SK-N-SH (cell line): Measurements from ENCODE around the gene PLA2G6. TPM values are rescaled to one million over a fixed set of nuclear protein-coding genes. Genes with fewer than 3 reads are reported as not detected.

Experiments
- CTCF ChIA-PET: fragments of 300-600, 350-600 bp; formaldehyde crosslinking; extraction: SDS; loops from one replicate; lab custom pipeline; 2021; lab: Yijun Ruan, JAX
- POLR2A ChIA-PET: fragments of 350-600 bp; sonication (Branson Sonifier 250); formaldehyde crosslinking; extraction: SDS; loops from one replicate; lab custom pipeline; 2020; ENCODE audit warnings: antibody characterized with exemption, inconsistent platforms; lab: Yijun Ruan, JAX
- DNase-seq: peaks from one replicate; pipeline ENCODE4 v3.0.0; 2012
- H2AFZ ChIP-seq: fragments of 200-600 bp; sonication (generic); 2 replicates; pipeline ENCODE4 v1.8.1; 2016; ENCODE audit warnings: antibody characterized with exemption, mild to moderate bottlenecking, low read depth
- H3F3A ChIP-seq: fragments of 200-600 bp; sonication (generic); replicated peaks from 2 replicates; pipeline ENCODE3; 2016; ENCODE audit warnings: antibody characterized with exemption, mild to moderate bottlenecking; ENCODE audit not compliant: insufficient read depth
- H3K27ac ChIP-seq, 2 experiments: fragments of 200-500 bp in 1 of 2; fragments of 200-600 bp in 1 of 2; sonication (Bioruptor generic) in 1 of 2; sonication (generic), shearing (Covaris generic) in 1 of 2; 2 replicates each; pipeline versions ENCODE4 v1.5.1 to v1.6.1; 2014 to 2016; ENCODE audit warnings: low read depth in 2 of 2, inconsistent platforms in 1 of 2, low read length in 1 of 2, mild to moderate bottlenecking in 1 of 2, mixed read lengths in 1 of 2
- H3K27me3 ChIP-seq: fragments of 200-600 bp; sonication (generic), shearing (Covaris generic); 2 replicates; pipeline ENCODE4 v1.6.1; 2016; ENCODE audit warnings: mixed run types; ENCODE audit not compliant: insufficient read depth
- H3K36me3 ChIP-seq, 2 experiments: fragments of 200-500 bp in 1 of 2; fragments of 200-600 bp in 1 of 2; sonication (Bioruptor generic) in 1 of 2; sonication (generic) in 1 of 2; replicated peaks in 1 of 2; 2 replicates each; pipeline versions ENCODE3 to v1.5.1; 2014 to 2016; ENCODE audit warnings: low read length in 1 of 2, mild to moderate bottlenecking in 1 of 2; ENCODE audit not compliant: insufficient read depth in 2 of 2, control insufficient read depth in 1 of 2
- H3K4me1 ChIP-seq, 2 experiments: fragments of 200-500 bp in 1 of 2; fragments of 200-600 bp in 1 of 2; sonication (Bioruptor generic) in 1 of 2; sonication (generic), shearing (Covaris generic) in 1 of 2; 2 replicates each; pipeline versions ENCODE4 v1.5.1 to v1.6.1; 2014 to 2016; ENCODE audit warnings: low read depth in 1 of 2, low read length in 1 of 2, mixed run types in 1 of 2; ENCODE audit not compliant: insufficient read depth in 2 of 2, control insufficient read depth in 1 of 2
- H3K4me2 ChIP-seq: fragments of 200-600 bp; sonication (generic), shearing (Covaris generic); 2 replicates; pipeline ENCODE4 v1.6.1; 2017; ENCODE audit warnings: mixed run types
- H3K4me3 ChIP-seq, 2 experiments: fragments of 200-500 bp in 1 of 2; fragments of 200-600 bp in 1 of 2; sonication (Bioruptor generic) in 1 of 2; sonication (generic), shearing (Covaris generic) in 1 of 2; 2 replicates each; pipeline versions ENCODE4 v1.5.1 to v1.8.1; 2014 to 2016; ENCODE audit warnings: low read depth in 2 of 2, inconsistent platforms in 1 of 2, low read length in 1 of 2, mild to moderate bottlenecking in 1 of 2, mixed read lengths in 1 of 2, moderate library complexity in 1 of 2
- H3K79me2 ChIP-seq: fragments of 200-600 bp; sonication (generic); 2 replicates; pipeline ENCODE4 v1.8.1; 2017; ENCODE audit warnings: mild to moderate bottlenecking; ENCODE audit not compliant: insufficient read depth
- H3K9ac ChIP-seq: fragments of 200-600 bp; sonication (generic); 2 replicates; pipeline ENCODE4 v1.6.1; 2017; ENCODE audit warnings: mixed run types
- H3K9me2 ChIP-seq: fragments of 200-600 bp; sonication (generic); 2 replicates; pipeline ENCODE4 v1.6.1; 2017; ENCODE audit warnings: mixed run types
- H3K9me3 ChIP-seq: fragments of 200-600 bp; sonication (generic); 2 replicates; pipeline ENCODE4 v1.6.1; 2017; ENCODE audit warnings: mixed run types, mild to moderate bottlenecking, moderate library complexity
- H4K20me1 ChIP-seq: fragments of 200-600 bp; sonication (generic); 2 replicates; pipeline ENCODE4 v1.6.1; 2017; ENCODE audit warnings: mild to moderate bottlenecking, mixed run types; ENCODE audit not compliant: insufficient read depth
- CHD2 ChIP-seq: fragments of 150-350 bp; IDR thresholded peaks from 2 replicates; pipeline ENCODE4 v1.6.1; 2018; ENCODE audit warnings: low read length; ENCODE audit not compliant: partially characterized antibody
- EP300 ChIP-seq, 2 experiments: IDR thresholded peaks; 2 replicates each; pipeline versions ENCODE4 v1.4.0 to v1.6.1; 2012; ENCODE audit warnings: borderline replicate concordance in 1 of 2, low read depth in 1 of 2, low read length in 1 of 2
- FOSL2 ChIP-seq: IDR thresholded peaks from 2 replicates; pipeline ENCODE4 v1.4.0; 2012; ENCODE audit warnings: low read depth, mild to moderate bottlenecking, moderate library complexity, borderline replicate concordance
- FOXJ3 ChIP-seq: sonication (generic); formaldehyde crosslinking; IDR thresholded peaks from 2 replicates; pipeline ENCODE4 v1.5.1; 2020; ENCODE audit warnings: mild to moderate bottlenecking, missing genetic modification reagents
- GABPA ChIP-seq: IDR thresholded peaks from 2 replicates; pipeline ENCODE4 v1.4.0; 2012; ENCODE audit warnings: low read depth, mild to moderate bottlenecking
- GATA2 ChIP-seq: sonication (generic); formaldehyde crosslinking; IDR thresholded peaks from 2 replicates; pipeline ENCODE4 v1.5.0; 2020; ENCODE audit warnings: mild to moderate bottlenecking, missing genetic modification reagents
- IRF3 ChIP-seq: fragments of 150-350 bp; IDR thresholded peaks from 2 replicates; pipeline ENCODE4 v1.6.1; 2016; ENCODE audit warnings: mild to moderate bottlenecking, low read depth, low read length
- MAX ChIP-seq: IDR thresholded peaks from 2 replicates; pipeline ENCODE4 v1.4.0; 2012; ENCODE audit warnings: low read depth
- MXI1 ChIP-seq: IDR thresholded peaks from 2 replicates; pipeline ENCODE4 v1.6.1; 2012; ENCODE audit warnings: mild to moderate bottlenecking, low read depth, low read length, improper control_type of control experiment
- NRF1 ChIP-seq: IDR thresholded peaks from 2 replicates; pipeline ENCODE4 v1.6.1; 2012; ENCODE audit warnings: low read depth, mild to moderate bottlenecking, low read length
- PBX3 ChIP-seq: IDR thresholded peaks from 2 replicates; pipeline ENCODE4; 2012
- RCOR1 ChIP-seq: fragments of 150-350 bp; IDR thresholded peaks from 2 replicates; pipeline ENCODE4 v1.6.1; 2017; ENCODE audit warnings: antibody characterized with exemption, low read length
- RFX5 ChIP-seq: IDR thresholded peaks from 2 replicates; pipeline ENCODE4 v1.6.1; 2012; ENCODE audit warnings: mild to moderate bottlenecking, improper control_type of control experiment, low read length
- SIN3A ChIP-seq: IDR thresholded peaks from 2 replicates; pipeline ENCODE4 v1.6.1; 2012; ENCODE audit warnings: low read depth, mild to moderate bottlenecking, low read length, moderate library complexity, borderline replicate concordance
- TAF1 ChIP-seq: IDR thresholded peaks from 2 replicates; pipeline ENCODE4 v1.6.1; 2012; ENCODE audit warnings: low read depth, mild to moderate bottlenecking, low read length, moderate library complexity, borderline replicate concordance
- TCF12 ChIP-seq: IDR thresholded peaks from 2 replicates; pipeline ENCODE4 v1.4.0; 2012
- TEAD4 ChIP-seq: IDR thresholded peaks from 2 replicates; pipeline ENCODE4 v1.4.0; 2012; ENCODE audit warnings: mild to moderate bottlenecking, borderline replicate concordance; ENCODE audit not compliant: insufficient read depth
- USF1 ChIP-seq: IDR thresholded peaks from 2 replicates; pipeline ENCODE4 v1.4.0; 2012; ENCODE audit warnings: low read depth, borderline replicate concordance
- YY1 ChIP-seq: IDR thresholded peaks from 2 replicates; pipeline ENCODE4 v1.4.0; 2012; ENCODE audit warnings: low read depth, mild to moderate bottlenecking
- ZBTB33 ChIP-seq: IDR thresholded peaks from 2 replicates; pipeline ENCODE4 v1.4.0; 2012; ENCODE audit warnings: low read depth, borderline replicate concordance
- WGBS: methylation state at CpG from one replicate; pipeline ENCODE4 v1.1.6; 2017; ENCODE audit warnings: low lambda C conversion rate; 5-methylcytosine and 5-hydroxymethylcytosine counted together
- polyA plus RNA-seq, 3 experiments: library from polyadenylated mRNA; depleted of rRNA; stranded (reverse); fragments of >200 nt; gene quantifications; 2 replicates each; pipeline ENCODE4 v1.2.3, GENCODE V29; 2012

The PLA2G6 gene
- polyA plus RNA-seq, 1 of the 3 experiments (the other 2 are of a cell fraction), result 10.5 TPM

DNA sequence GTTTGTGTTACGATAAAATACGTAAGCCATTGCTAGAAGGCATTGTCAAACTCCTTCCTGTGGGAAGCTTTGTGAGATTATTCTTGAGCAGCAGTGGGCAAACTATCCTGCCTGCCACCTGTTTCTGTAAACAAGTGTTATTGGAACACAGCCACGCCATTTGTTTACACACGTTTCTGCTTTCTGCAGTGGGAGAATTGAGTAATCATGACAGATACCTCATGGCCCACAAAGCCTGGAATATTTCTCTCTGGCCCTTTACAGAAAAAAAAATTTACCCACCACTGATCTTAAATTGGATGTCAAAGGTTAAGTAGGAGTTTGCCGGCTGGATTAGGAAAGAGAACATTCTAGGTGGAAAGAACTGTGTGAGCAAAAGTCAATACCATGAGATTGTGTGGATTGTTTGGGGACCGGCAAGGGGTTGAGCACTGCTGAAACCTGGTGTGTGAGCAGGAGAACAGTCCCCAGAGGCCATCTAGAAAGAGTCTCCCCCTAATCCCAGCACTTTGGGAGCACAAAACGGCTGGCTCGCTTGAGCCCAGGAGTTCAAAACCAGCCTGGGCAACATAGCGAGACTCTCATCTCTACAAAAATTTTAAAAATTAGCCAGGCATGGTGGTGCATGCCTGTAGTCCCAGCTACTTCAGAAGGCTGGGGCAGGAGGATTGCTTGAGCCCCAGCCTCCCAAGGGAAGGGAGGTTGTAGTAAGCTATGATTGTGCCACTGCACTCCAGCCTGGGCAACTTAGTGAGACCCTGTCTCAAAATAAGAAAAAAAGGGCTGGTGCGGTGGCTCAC is 6.0 kb upstream of the PLA2G6 start:
- Histone ChIP-seq H3K36me3 (no peaks in the 10 kb centered on the region), H4K20me1 (no peaks in the 10 kb centered on the region), H3F3A (no peaks in the 10 kb centered on the region), H2AFZ (no peak overlapping the region), H3K27me3 (no peaks in the 10 kb centered on the region), H3K9me3 (no peaks in the 10 kb centered on the region), H3K27ac (no peak overlapping the region), H3K4me1 (no peaks in the 10 kb centered on the region), H3K9me2 (no peaks in the 10 kb centered on the region), H3K4me3 (no peak overlapping the region), H3K79me2 (no peaks in the 10 kb centered on the region), H3K9ac (no peak overlapping the region), H3K4me2 (no peak overlapping the region)
- CTCF ChIA-PET, result no interaction called here
- POLR2A ChIA-PET, result no interaction called here
- TF ChIP-seq FOXJ3 (CRISPR knock-in tag) (no peak), RCOR1 (no peak), MXI1 (no peak), TEAD4 (no peak), FOSL2 (no peak), CHD2 (no peak), TAF1 (no peak), SIN3A (no peak), EP300 (IDR thresholded peaks at IDR 0.05; ENCODE audit: borderline replicate concordance in 1 of 2, low read depth in 1 of 2, low read length in 1 of 2) (no peak), RFX5 (no peak), GATA2 (CRISPR knock-in tag) (no peak), PBX3 (no peak), YY1 (no peak), TCF12 (no peak), USF1 (no peak), NRF1 (no peak), GABPA (no peak), IRF3 (no peak), ZBTB33 (no peak), MAX (no peak)
- 80% methylated on average over 7 of the region's 10 CpGs for WGBS
- DNase-seq, result no peak
